HEK293T (cell line): Measurements from ENCODE around the gene ZSCAN10.

Experiments
- CTCF ChIA-PET: fragments of 350-600 bp; formaldehyde crosslinking; extraction: SDS; loops from one replicate; lab custom pipeline; 2021; ENCODE audit warnings: antibody characterized with exemption, inconsistent platforms; lab: Yijun Ruan, JAX
- POLR2A ChIA-PET: fragments of 350-600 bp; formaldehyde crosslinking; extraction: SDS; loops from one replicate; lab custom pipeline; 2020; ENCODE audit warnings: antibody characterized with exemption, inconsistent platforms; lab: Yijun Ruan, JAX
- DNase-seq: peaks from one replicate; pipeline ENCODE4 v3.0.0; 2012; ENCODE audit warnings: mixed read lengths; ENCODE audit errors: extremely low spot score
- ARNT ChIP-seq: fragments of 450-650 bp; IDR thresholded peaks from 2 replicates; pipeline ENCODE4 v1.6.1; 2017; ENCODE audit warnings: mild to moderate bottlenecking
- BHLHE40 ChIP-seq: fragments of 450-650 bp; IDR thresholded peaks from 2 replicates; pipeline ENCODE4 v1.6.1; 2016; ENCODE audit warnings: mild to moderate bottlenecking, moderate library complexity, borderline replicate concordance
- CTBP1 ChIP-seq: fragments of 450-650 bp; IDR thresholded peaks from 2 replicates; pipeline ENCODE4 v1.6.1; 2016; ENCODE audit warnings: borderline replicate concordance
- ELF4 ChIP-seq: fragments of 450-650 bp; IDR thresholded peaks from 2 replicates; pipeline ENCODE4 v1.6.1; 2017; ENCODE audit warnings: antibody characterized with exemption
- FOXA1 ChIP-seq: fragments of 450-650 bp; IDR thresholded peaks from 2 replicates; pipeline ENCODE4 v1.6.1; 2016; ENCODE audit warnings: mild to moderate bottlenecking
- FOXK2 ChIP-seq: fragments of 450-650 bp; IDR thresholded peaks from 2 replicates; pipeline ENCODE4 v1.6.1; 2016; ENCODE audit warnings: mild to moderate bottlenecking
- FOXM1 ChIP-seq: fragments of 450-650 bp; IDR thresholded peaks from 2 replicates; pipeline ENCODE4 v1.6.1; 2017; ENCODE audit warnings: mild to moderate bottlenecking, borderline replicate concordance
- HDGF ChIP-seq: fragments of 450-650 bp; IDR thresholded peaks from 2 replicates; pipeline ENCODE4 v1.6.1; 2017; ENCODE audit warnings: antibody characterized with exemption, borderline replicate concordance
- L3MBTL2 ChIP-seq: fragments of 450-650 bp; conservative IDR thresholded peaks from 2 replicates; pipeline ENCODE4 v1.6.1; 2016; ENCODE audit warnings: mild to moderate bottlenecking
- LEF1 ChIP-seq: fragments of 450-650 bp; IDR thresholded peaks from 2 replicates; pipeline ENCODE4 v1.6.1; 2017; ENCODE audit warnings: mild to moderate bottlenecking, borderline replicate concordance
- NFRKB ChIP-seq: fragments of 450-650 bp; IDR thresholded peaks from 2 replicates; pipeline ENCODE4 v1.6.1; 2016; ENCODE audit warnings: mild to moderate bottlenecking, moderate library complexity
- PKNOX1 ChIP-seq: fragments of 450-650 bp; IDR thresholded peaks from 2 replicates; pipeline ENCODE4 v1.6.1; 2016
- SP1 ChIP-seq: fragments of 450-650 bp; IDR thresholded peaks from 2 replicates; pipeline ENCODE4 v1.6.1; 2017
- SUZ12 ChIP-seq: fragments of 450-650 bp; IDR thresholded peaks from 2 replicates; pipeline ENCODE4 v1.6.1; 2016; ENCODE audit warnings: mild to moderate bottlenecking
- TARDBP ChIP-seq: fragments of 450-650 bp; IDR thresholded peaks from 2 replicates; pipeline ENCODE4 v1.6.1; 2016
- ZNF384 ChIP-seq: fragments of 450-650 bp; IDR thresholded peaks from 2 replicates; pipeline ENCODE4 v1.6.1; 2016

ZSCAN10 gene

GRCh38 chr16:3120435-3120834, 21.3 kb upstream of the ZSCAN10 start:
- DNase-seq, result no peak
- ChIA-PET CTCF (interaction anchor here (0.8 kb wide), 1 partner anchor 9 kb away, joined by 4 read pairs; no protein-coding TSS in a partner anchor), POLR2A (interaction anchor here (1.8 kb wide), 1 partner anchor 14 kb away, joined by 8 read pairs; the partner anchor contains the start of gene ZNF213)
- TF ChIP-seq BHLHE40 (no peak), ZNF384 (no peak), FOXK2 (no peak), L3MBTL2 (no peak), SP1 (no peak), TARDBP (no peak)

- no peak for DNase-seq
- TF ChIP-seq FOXK2 (no peak), LEF1 (no peak), ARNT (no peak), FOXA1 (no peak), FOXM1 (no peak), SUZ12 (no peak), PKNOX1 (no peak), SP1 (no peak)
- ChIA-PET POLR2A (interaction anchor here (1.1 to 1.8 kb wide), 2 partner anchors 14 to 100 kb away, joined by 3 to 8 read pairs; partner anchors contain the start of genes TNFRSF12A and ZNF213), CTCF (interaction anchor here (0.8 kb wide), 1 partner anchor 10 kb away, joined by 4 read pairs; no protein-coding TSS in a partner anchor)
These were observed 20.8 kb upstream of the ZSCAN10 start for GRCh38 chr16:3119701-3120408.

- ChIA-PET POLR2A (interaction anchor here (1.1 to 1.8 kb wide), 2 partner anchors 15 to 99 kb away, joined by 3 to 8 read pairs; partner anchors contain the start of genes TNFRSF12A and ZNF213), CTCF (no interaction called here)
- no peak for DNase-seq
- TF ChIP-seq NFRKB, result no peak
- TF ChIP-seq LEF1, result no peak
- no peak for TF ChIP-seq CTBP1
- TF ChIP-seq ELF4, result no peak
- TF ChIP-seq BHLHE40, result no peak
- TF ChIP-seq ARNT, result no peak
- TF ChIP-seq SP1, result no peak
- no peak for TF ChIP-seq FOXM1
- TF ChIP-seq PKNOX1, result no peak
- TF ChIP-seq FOXA1, result no peak
- no peak for TF ChIP-seq HDGF
- no peak for TF ChIP-seq FOXK2
- no peak for TF ChIP-seq ZNF384
These were observed 20.2 kb upstream of the ZSCAN10 start for GRCh38 chr16:3119286-3119685.

- CTCF ChIA-PET, result no interaction called here
- POLR2A ChIA-PET, result interaction anchor here (1.1 to 1.8 kb wide), 2 partner anchors 15 to 99 kb away, joined by 3 to 8 read pairs; partner anchors contain the start of genes TNFRSF12A and ZNF213
These were observed 19.8 kb upstream of the ZSCAN10 start for GRCh38 chr16:3118846-3119245.

GRCh38 chr16:3118204-3118790, 19.2 kb upstream of the ZSCAN10 start:
- ChIA-PET CTCF (interaction anchor here (0.6 to 1.2 kb wide), 2 partner anchors 14 to 17 kb away, joined by 3 to 4 read pairs; no protein-coding TSS in a partner anchor), POLR2A (interaction anchor here (1.6 to 1.8 kb wide), 2 partner anchors 16 kb away, joined by 4 to 8 read pairs; partner anchors contain the start of gene ZNF213)
- TF ChIP-seq TARDBP (no peak), LEF1 (no peak), SUZ12 (no peak), ARNT (no peak), FOXK2 (no peak), PKNOX1 (no peak), BHLHE40 (no peak), CTBP1 (no peak), HDGF (no peak), ELF4 (no peak), NFRKB (no peak), L3MBTL2 (no peak), FOXA1 (no peak), ZNF384 (no peak), SP1 (no peak), FOXM1 (no peak)
- no peak for DNase-seq

More at GRCh38 chr16:3118846-3119245, 19.8 kb upstream of the ZSCAN10 start:
- TF ChIP-seq NFRKB, result no peak
- TF ChIP-seq BHLHE40, result no peak
- TF ChIP-seq L3MBTL2, result no peak
- TF ChIP-seq TARDBP, result no peak
- no peak for TF ChIP-seq FOXA1
- no peak for TF ChIP-seq ARNT
- TF ChIP-seq FOXK2, result no peak
- TF ChIP-seq ZNF384, result no peak
- no peak for TF ChIP-seq CTBP1
- no peak for TF ChIP-seq PKNOX1
- TF ChIP-seq HDGF, result no peak
- no peak for TF ChIP-seq FOXM1
- TF ChIP-seq SUZ12, result no peak
- DNase-seq, result no peak
